Measurements from ENCODE around the gene SSR2.

The SSR2 gene

GRCh38 chr1:155974208-155975115, 46.3 kb downstream of the SSR2 start:
- H3K27ac ChIP-seq (ENCODE audit: low read length) = no peak overlapping the region
- no CpG with 5 or more reads among the region's 13 CpGs for WGBS (ENCODE audit: insufficient coverage, insufficient read length)
- no peak overlapping the region for H3K4me3 ChIP-seq (ENCODE audit: low read length)
- H3K4me1 ChIP-seq (ENCODE audit: control insufficient read depth, insufficient read depth, low read length) = peaks cover 19% of the 10 kb centered on the region
- no peaks in the 10 kb centered on the region for H3K9me3 ChIP-seq (ENCODE audit: control insufficient read depth, insufficient read depth, low read length)
- H3K27me3 ChIP-seq (ENCODE audit: control insufficient read depth, insufficient read depth, low read length) = no peaks in the 10 kb centered on the region
- DNase-seq (ENCODE audit: low read depth, low spot score) = no peak
- no peaks in the 10 kb centered on the region for H3K36me3 ChIP-seq (ENCODE audit: control insufficient read depth, insufficient read depth, low read length)

DNA sequence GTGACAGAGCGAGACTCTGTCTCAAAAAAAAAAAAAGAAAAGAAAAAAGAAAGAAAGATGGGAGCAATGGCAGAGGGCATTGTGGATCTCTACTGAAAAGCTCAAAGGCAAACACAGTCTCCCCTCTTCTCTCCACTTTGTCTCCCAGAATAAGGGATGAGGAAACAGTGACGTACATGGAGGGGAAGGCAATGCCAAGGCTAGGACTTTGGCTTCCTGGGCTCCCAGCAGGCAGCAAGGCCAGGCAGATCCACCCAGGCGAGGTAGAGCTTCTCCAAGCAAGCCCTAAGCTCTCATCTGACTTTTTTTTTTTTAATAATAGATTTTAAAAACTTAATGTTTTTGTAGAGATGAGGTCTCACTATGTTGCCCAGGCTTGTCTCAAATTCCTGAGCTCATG, 47.0 kb downstream of the SSR2 start:
- H3K27me3 ChIP-seq (ENCODE audit: control insufficient read depth, insufficient read depth, low read length) = no peaks in the 10 kb centered on the region
- no peaks in the 10 kb centered on the region for H3K9me3 ChIP-seq (ENCODE audit: control insufficient read depth, insufficient read depth, low read length)
- WGBS (ENCODE audit: insufficient coverage, insufficient read length) = no CpG with 5 or more reads among the region's 3 CpGs
- 0 out of 2 replicates have a peak, but pooled peaks cover 4% of the 10 kb centered on the region for H3K36me3 ChIP-seq (ENCODE audit: control insufficient read depth, insufficient read depth, low read length)
- DNase-seq (ENCODE audit: low read depth, low spot score) = no peak
- peaks cover 20% of the 10 kb centered on the region for H3K4me1 ChIP-seq (ENCODE audit: control insufficient read depth, insufficient read depth, low read length)
- H3K27ac ChIP-seq (ENCODE audit: low read length) = no peak overlapping the region
- no peak overlapping the region for H3K4me3 ChIP-seq (ENCODE audit: low read length)

- H3K27me3 ChIP-seq (ENCODE audit: control insufficient read depth, insufficient read depth, low read length) = no peaks in the 10 kb centered on the region
- H3K9me3 ChIP-seq (ENCODE audit: control insufficient read depth, insufficient read depth, low read length) = no peaks in the 10 kb centered on the region
- WGBS (ENCODE audit: insufficient coverage, insufficient read length) = no CpG with 5 or more reads among the region's 9 CpGs
- H3K36me3 ChIP-seq (ENCODE audit: control insufficient read depth, insufficient read depth, low read length) = 0 out of 2 replicates have a peak, but pooled peaks cover 4% of the 10 kb centered on the region
- H3K4me1 ChIP-seq (ENCODE audit: control insufficient read depth, insufficient read depth, low read length) = peaks cover 24% of the 10 kb centered on the region
- H3K4me3 ChIP-seq (ENCODE audit: low read length) = no peak overlapping the region; the same call in 1 of the 2 replicates
- no peak overlapping the region for H3K27ac ChIP-seq (ENCODE audit: low read length)
- no peak for DNase-seq (ENCODE audit: low read depth, low spot score)
Observed at GRCh38 chr1:155971910-155972809, 48.6 kb downstream of the SSR2 start.

DNA sequence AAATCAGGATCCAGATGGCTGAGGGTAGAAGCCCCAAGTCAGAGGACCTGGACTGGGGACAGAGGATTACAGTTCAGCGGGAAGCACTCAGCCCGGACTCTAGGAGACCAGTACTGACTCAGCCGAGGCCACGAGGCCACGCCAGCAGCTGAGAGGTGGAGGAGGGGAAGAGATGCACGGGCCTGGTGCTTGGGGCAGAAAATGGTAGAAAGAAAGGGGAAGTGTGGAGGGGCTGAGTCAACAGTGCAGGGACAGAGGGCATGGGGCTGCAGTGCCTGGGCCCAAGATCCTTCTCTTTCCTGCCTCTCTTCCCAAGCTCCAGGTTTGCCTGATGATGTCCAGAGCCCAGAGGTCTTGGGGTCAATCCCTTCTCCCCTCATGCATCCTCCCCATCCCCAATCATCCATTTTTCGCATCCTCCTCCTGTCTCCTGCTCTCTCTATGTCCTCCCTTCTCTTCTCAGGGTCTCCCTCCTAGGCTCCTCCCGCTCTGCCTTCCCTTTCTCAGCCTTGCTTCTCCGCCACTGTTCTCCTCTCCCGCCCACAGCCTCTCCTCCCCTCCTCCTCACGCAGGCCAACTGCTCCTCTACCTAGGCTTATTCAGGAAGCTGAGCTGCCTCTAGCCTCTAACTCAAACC, 50.1 kb downstream of the SSR2 start:
- Histone ChIP-seq H3K27ac (ENCODE audit: low read length) (no peak overlapping the region), H3K4me1 (ENCODE audit: control insufficient read depth, insufficient read depth, low read length) (peaks cover 21% of the 10 kb centered on the region), H3K36me3 (ENCODE audit: control insufficient read depth, insufficient read depth, low read length) (peaks cover 9% of the 10 kb centered on the region; the same call in 1 of the 2 replicates), H3K4me3 (ENCODE audit: low read length) (no peak overlapping the region), H3K27me3 (ENCODE audit: control insufficient read depth, insufficient read depth, low read length) (no peaks in the 10 kb centered on the region), H3K9me3 (ENCODE audit: control insufficient read depth, insufficient read depth, low read length) (no peaks in the 10 kb centered on the region)
- no CpG with 5 or more reads among the region's 11 CpGs for WGBS (ENCODE audit: insufficient coverage, insufficient read length)
- DNase-seq (ENCODE audit: low read depth, low spot score) = no peak

GRCh38 chr1:155969377-155969791, 51.4 kb downstream of the SSR2 start:
- H3K9me3 ChIP-seq (ENCODE audit: control insufficient read depth, insufficient read depth, low read length) = no peaks in the 10 kb centered on the region
- no peak overlapping the region for H3K27ac ChIP-seq (ENCODE audit: low read length)
- no peak for DNase-seq (ENCODE audit: low read depth, low spot score)
- WGBS (ENCODE audit: insufficient coverage, insufficient read length) = no CpG with 5 or more reads among the region's 9 CpGs
- peaks cover 18% of the 10 kb centered on the region for H3K36me3 ChIP-seq (ENCODE audit: control insufficient read depth, insufficient read depth, low read length)
- peaks cover 10% of the 10 kb centered on the region for H3K4me1 ChIP-seq (ENCODE audit: control insufficient read depth, insufficient read depth, low read length)
- no peak overlapping the region for H3K4me3 ChIP-seq (ENCODE audit: low read length)
- no peaks in the 10 kb centered on the region for H3K27me3 ChIP-seq (ENCODE audit: control insufficient read depth, insufficient read depth, low read length)

GRCh38 chr1:155968670-155969069, 52.1 kb downstream of the SSR2 start:
- H3K4me1 ChIP-seq (ENCODE audit: control insufficient read depth, insufficient read depth, low read length) = peaks cover 9% of the 10 kb centered on the region

GRCh38 chr1:155968051-155968400, 52.7 kb downstream of the SSR2 start:
- no CpG with 5 or more reads among the region's 7 CpGs for WGBS (ENCODE audit: insufficient coverage, insufficient read length)
- H3K4me3 ChIP-seq (ENCODE audit: low read length) = no peak overlapping the region
- peaks cover 9% of the 10 kb centered on the region for H3K4me1 ChIP-seq (ENCODE audit: control insufficient read depth, insufficient read depth, low read length)
- no peaks in the 10 kb centered on the region for H3K27me3 ChIP-seq (ENCODE audit: control insufficient read depth, insufficient read depth, low read length)
- DNase-seq (ENCODE audit: low read depth, low spot score) = no peak
- H3K9me3 ChIP-seq (ENCODE audit: control insufficient read depth, insufficient read depth, low read length) = no peaks in the 10 kb centered on the region
- peaks cover 21% of the 10 kb centered on the region for H3K36me3 ChIP-seq (ENCODE audit: control insufficient read depth, insufficient read depth, low read length)
- no peak overlapping the region for H3K27ac ChIP-seq (ENCODE audit: low read length)

More at GRCh38 chr1:155968670-155969069, 52.1 kb downstream of the SSR2 start:
- Histone ChIP-seq H3K4me3 (ENCODE audit: low read length) (no peak overlapping the region), H3K36me3 (ENCODE audit: control insufficient read depth, insufficient read depth, low read length) (peaks cover 20% of the 10 kb centered on the region), H3K9me3 (ENCODE audit: control insufficient read depth, insufficient read depth, low read length) (no peaks in the 10 kb centered on the region), H3K27ac (ENCODE audit: low read length) (no peak overlapping the region), H3K27me3 (ENCODE audit: control insufficient read depth, insufficient read depth, low read length) (no peaks in the 10 kb centered on the region)
- no peak for DNase-seq (ENCODE audit: low read depth, low spot score)
- no CpG with 5 or more reads among the region's 3 CpGs for WGBS (ENCODE audit: insufficient coverage, insufficient read length)

GRCh38 chr1:155967341-155968050, 53.3 kb downstream of the SSR2 start:
- Histone ChIP-seq H3K4me1 (ENCODE audit: control insufficient read depth, insufficient read depth, low read length) (peaks cover 9% of the 10 kb centered on the region), H3K9me3 (ENCODE audit: control insufficient read depth, insufficient read depth, low read length) (no peaks in the 10 kb centered on the region), H3K27ac (ENCODE audit: low read length) (no peak overlapping the region), H3K36me3 (ENCODE audit: control insufficient read depth, insufficient read depth, low read length) (peaks cover 26% of the 10 kb centered on the region), H3K4me3 (ENCODE audit: low read length) (no peak overlapping the region), H3K27me3 (ENCODE audit: control insufficient read depth, insufficient read depth, low read length) (no peaks in the 10 kb centered on the region)
- no CpG with 5 or more reads among the region's 13 CpGs for WGBS (ENCODE audit: insufficient coverage, insufficient read length)
- DNase-seq (ENCODE audit: low read depth, low spot score) = no peak

DNA sequence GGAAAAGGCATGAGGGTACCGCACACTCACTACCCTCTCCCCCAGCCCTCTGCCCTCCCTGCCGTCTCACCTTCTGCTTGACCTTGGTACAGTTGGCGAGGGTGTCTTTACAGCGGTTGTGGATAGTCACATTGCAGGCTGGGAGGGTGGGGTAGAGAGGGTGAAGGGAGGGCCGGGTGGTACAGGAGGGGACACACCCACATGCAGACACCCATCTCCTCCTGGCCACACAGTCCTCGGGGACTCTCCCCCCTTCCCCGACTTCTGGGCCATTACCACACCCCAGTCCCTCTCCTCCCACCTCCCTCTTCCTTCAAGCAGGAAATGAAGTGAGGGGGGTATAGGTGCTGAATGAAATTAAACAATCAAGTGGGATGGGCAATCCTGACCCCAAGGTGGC, 54.0 kb downstream of the SSR2 start:
- Histone ChIP-seq H3K4me3 (ENCODE audit: low read length) (no peak overlapping the region), H3K36me3 (ENCODE audit: control insufficient read depth, insufficient read depth, low read length) (peaks cover 32% of the 10 kb centered on the region), H3K9me3 (ENCODE audit: control insufficient read depth, insufficient read depth, low read length) (no peaks in the 10 kb centered on the region), H3K27ac (ENCODE audit: low read length) (no peak overlapping the region), H3K27me3 (ENCODE audit: control insufficient read depth, insufficient read depth, low read length) (no peaks in the 10 kb centered on the region), H3K4me1 (ENCODE audit: control insufficient read depth, insufficient read depth, low read length) (peaks cover 5% of the 10 kb centered on the region)
- no peak for DNase-seq (ENCODE audit: low read depth, low spot score)
- no CpG with 5 or more reads among the region's 7 CpGs for WGBS (ENCODE audit: insufficient coverage, insufficient read length)
